Measurements from ENCODE around the gene WNT9B.

GRCh38 chr17:46917041-46917440 is 65.7 kb downstream of the WNT9B start:
- no peak for TF ChIP-seq CTCF (IDR thresholded peaks at IDR 0.05)
- TF ChIP-seq POLR2A (IDR thresholded peaks at IDR 0.05) = no peak

Data from adrenal gland (tissue), 5 donors.